IMR-90 (cell line): Measurements from ENCODE around the gene PRSS16. TPM values are rescaled to one million over a fixed set of nuclear protein-coding genes. Genes with fewer than 3 reads are reported as not detected.

Experiments used
- ATAC-seq: fragments of 200-7000 bp; cut with Tn5 transposase; 2 replicates; pipeline ENCODE4 v1.9.1; 2020; ENCODE audit warnings: low read depth, mild to moderate bottlenecking, moderate library complexity
- BruUV-seq: library from RNA; stranded (reverse); fragments of 400-500 nt; replicated peaks from 2 replicates; lab custom pipeline; 2021; lab: Mats Ljungman, UMichigan
- CTCF ChIA-PET: fragments of 300-600 bp; formaldehyde crosslinking; extraction: SDS; loops from one replicate; lab custom pipeline; 2021; ENCODE audit warnings: antibody characterized with exemption; lab: Yijun Ruan, JAX
- POLR2A ChIA-PET: fragments of 300-600 bp; sonication (Branson Sonifier 250); formaldehyde crosslinking; loops from one replicate; lab custom pipeline; 2022; ENCODE audit warnings: antibody characterized with exemption; ENCODE audit not compliant: unreplicated experiment; lab: Charles Lee
- DNase-seq: peaks from one replicate; pipeline ENCODE4 v3.0.0; 2013
- H2AFZ ChIP-seq: replicated peaks from 2 replicates; pipeline ENCODE3; 2013; ENCODE audit warnings: low read length, mild to moderate bottlenecking; ENCODE audit not compliant: poor library complexity
- H2AK5ac ChIP-seq: 2 replicates; pipeline ENCODE4 v1.6.1; 2013; ENCODE audit warnings: low read depth, low read length, inconsistent platforms
- H2AK9ac ChIP-seq: replicated peaks from 2 replicates; pipeline ENCODE3; 2013; ENCODE audit warnings: mild to moderate bottlenecking, low read depth, low read length, moderate library complexity; ENCODE audit not compliant: poor library complexity
- H2BK120ac ChIP-seq: 2 replicates; pipeline ENCODE4 v1.6.1; 2013; ENCODE audit warnings: low read depth, low read length, inconsistent platforms
- H2BK15ac ChIP-seq: 3 replicates; pipeline ENCODE4 v1.6.1; 2013; ENCODE audit warnings: low read depth, low read length, inconsistent platforms
- H2BK20ac ChIP-seq: 2 replicates; pipeline ENCODE4 v1.6.1; 2013; ENCODE audit warnings: low read depth, mild to moderate bottlenecking, inconsistent platforms, low read length, moderate library complexity
- H2BK5ac ChIP-seq: 2 replicates; pipeline ENCODE4 v1.6.1; 2013; ENCODE audit warnings: mild to moderate bottlenecking, low read depth, low read length, inconsistent platforms; ENCODE audit not compliant: poor library complexity, severe bottlenecking
- H3K14ac ChIP-seq: replicated peaks from 2 replicates; pipeline ENCODE4 v1.6.1; 2013; ENCODE audit warnings: low read depth, low read length, inconsistent platforms
- H3K18ac ChIP-seq: 2 replicates; pipeline ENCODE4 v1.6.1; 2013; ENCODE audit warnings: low read depth, low read length, control low read depth
- H3K23ac ChIP-seq: 2 replicates; pipeline ENCODE4 v1.6.1; 2013; ENCODE audit warnings: low read depth, low read length, inconsistent platforms
- H3K27ac ChIP-seq: 2 replicates; pipeline ENCODE4 v1.5.1; 2013; ENCODE audit warnings: mild to moderate bottlenecking, control low read depth, low read length; ENCODE audit not compliant: insufficient read depth
- H3K27me3 ChIP-seq: 2 replicates; pipeline ENCODE4 v1.6.1; 2013; ENCODE audit warnings: low read length; ENCODE audit not compliant: control insufficient read depth, insufficient read depth
- H3K36me3 ChIP-seq: 2 replicates; pipeline ENCODE4 v1.6.1; 2013; ENCODE audit warnings: low read length, mixed read lengths; ENCODE audit not compliant: control insufficient read depth, insufficient read depth
- H3K4ac ChIP-seq: 2 replicates; pipeline ENCODE4 v1.6.1; 2013; ENCODE audit warnings: low read depth, low read length, inconsistent platforms
- H3K4me1 ChIP-seq: 2 replicates; pipeline ENCODE4 v1.6.1; 2013; ENCODE audit warnings: low read length, mixed read lengths; ENCODE audit not compliant: control insufficient read depth, insufficient read depth
- H3K4me2 ChIP-seq: 2 replicates; pipeline ENCODE4 v1.6.1; 2013; ENCODE audit warnings: low read depth, mild to moderate bottlenecking, control low read depth, low read length, moderate library complexity
- H3K4me3 ChIP-seq: 2 replicates; pipeline ENCODE4 v1.5.1; 2013; ENCODE audit warnings: low read depth, mild to moderate bottlenecking, control low read depth, low read length, moderate library complexity; ENCODE audit not compliant: insufficient read depth
- H3K56ac ChIP-seq: 2 replicates; pipeline ENCODE4 v1.6.1; 2013; ENCODE audit warnings: low read length, inconsistent platforms; ENCODE audit not compliant: insufficient read depth; ENCODE audit errors: extremely low read depth
- H3K79me1 ChIP-seq, 2 experiments: 2 replicates each; pipeline ENCODE4 v1.6.1; 2013; ENCODE audit warnings: low read length in 2 of 2, inconsistent platforms in 1 of 2, low read depth in 1 of 2
- H3K9ac ChIP-seq: 2 replicates; pipeline ENCODE4 v1.6.1; 2013; ENCODE audit warnings: low read depth, low read length, control low read depth
- H3K9me1 ChIP-seq: 2 replicates; pipeline ENCODE4 v1.6.1; 2013; ENCODE audit warnings: low read length, inconsistent platforms; ENCODE audit not compliant: insufficient read depth
- H3K9me3 ChIP-seq: 2 replicates; pipeline ENCODE4 v1.6.1; 2013; ENCODE audit warnings: low read length; ENCODE audit not compliant: control insufficient read depth, insufficient read depth
- H4K20me1 ChIP-seq: 2 replicates; pipeline ENCODE4 v1.6.1; 2013; ENCODE audit warnings: low read length, inconsistent platforms; ENCODE audit not compliant: insufficient read depth
- H4K5ac ChIP-seq: 2 replicates; pipeline ENCODE4 v1.6.1; 2013; ENCODE audit warnings: mild to moderate bottlenecking, low read depth, low read length, control low read depth
- H4K8ac ChIP-seq, 2 experiments: 2 replicates each; pipeline ENCODE4 v1.6.1; 2013; ENCODE audit warnings: low read depth in 2 of 2, low read length in 2 of 2, control low read depth in 1 of 2, inconsistent platforms in 1 of 2
- H4K91ac ChIP-seq: 2 replicates; pipeline ENCODE4 v1.6.1; 2013; ENCODE audit warnings: low read depth, low read length, inconsistent platforms; ENCODE audit not compliant: insufficient read depth
- CEBPB ChIP-seq: IDR thresholded peaks from 2 replicates; pipeline ENCODE4 v1.6.1; 2012; ENCODE audit warnings: low read depth, low read length, improper control_type of control experiment
- FOS ChIP-seq: fragments of 150-350 bp; IDR thresholded peaks from 2 replicates; pipeline ENCODE4 v1.6.1; 2016; ENCODE audit warnings: low read depth, low read length
- RAD21 ChIP-seq: IDR thresholded peaks from 2 replicates; pipeline ENCODE4 v1.6.1; 2012; ENCODE audit warnings: low read length, improper control_type of control experiment
- WGBS, 2 experiments: methylation state at CpG; one replicate each; pipeline versions ENCODE4 v1.1.5 to v1.1.7; 2013; ENCODE audit warnings: missing lambda C conversion rate in 2 of 2; ENCODE audit not compliant: insufficient read length in 1 of 2; ENCODE audit errors: extremely low coverage in 2 of 2; 5-methylcytosine and 5-hydroxymethylcytosine counted together
- dilution Hi-C: fragments of 300-500 bp; cut with HindIII; formaldehyde crosslinking; loops from one replicate; pipeline ENCODE4 v1.14.3; 2018; ENCODE audit warnings: low sequenced_read_pairs; ENCODE audit not compliant: unreplicated experiment
- in situ Hi-C: fragments of 300-500 bp; cut with MboI; formaldehyde crosslinking; loops from 3 replicates; pipeline ENCODE4 v1.14.3; 2019; ENCODE audit warnings: low sequenced_read_pairs, inconsistent platforms, mixed read lengths
- intact Hi-C: fragments of 100-400 bp; cut with micrococcal nuclease; formaldehyde crosslinking; loops from 2 replicates; pipeline ENCODE4 v1.10.0; 2022
- polyA plus RNA-seq, 3 experiments: library from polyadenylated mRNA; depleted of rRNA; stranded (reverse); fragments of >200 nt; gene quantifications; 2 replicates each; pipeline ENCODE4 v1.2.3, GENCODE V29; 2012; ENCODE audit warnings: low replicate concordance in 1 of 3
- total RNA-seq: library from RNA; depleted of rRNA; stranded (reverse); fragments of >200 nt; gene quantifications from 2 replicates; pipeline ENCODE4 v1.2.3, GENCODE V29; 2012
- TF ChIP-seq, protein P1 (sequence below): fragments of 150-350 bp; IDR thresholded peaks from 2 replicates; pipeline ENCODE4 v1.6.1; 2017; ENCODE audit warnings: mild to moderate bottlenecking, antibody characterized with exemption, low read length, low read depth

PRSS16 gene
- total and polyA plus RNA-seq, 2 of the 4 experiments (the other 2 are of a cell fraction): 0.39 TPM; not detected in 1

DNA sequence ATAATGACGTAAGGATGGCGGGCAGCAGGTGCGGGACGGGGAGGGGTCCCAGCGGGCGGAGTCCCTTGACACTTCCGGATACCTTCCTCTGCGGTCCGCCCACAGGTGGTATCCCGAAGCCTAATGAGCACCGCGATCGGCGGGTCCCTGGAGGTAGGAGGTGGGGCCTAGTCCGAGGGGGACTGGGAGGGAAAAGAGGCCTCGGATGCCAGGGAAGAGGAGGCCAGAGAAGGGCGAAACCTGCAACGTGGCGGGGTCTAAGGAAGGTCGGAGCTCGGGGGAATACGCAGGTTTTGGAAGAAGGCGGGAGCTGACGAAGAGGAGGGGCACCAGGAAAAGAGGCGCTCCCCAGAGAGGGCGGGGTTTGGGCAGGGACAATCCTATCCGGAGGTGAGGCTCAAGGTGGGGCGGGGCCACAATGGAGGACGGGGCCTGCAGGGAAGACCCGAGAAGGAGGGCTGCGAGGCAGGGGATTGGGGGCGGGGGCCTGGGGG is 3.7 kb downstream of the PRSS16 start:
- WGBS, 2 experiments: 0% methylated on average over 8 of the region's 32 CpGs; no CpG with 5 or more reads in 1 of the 2 experiments
- no TSS peak for BruUV-seq
- POLR2A ChIA-PET: no interaction called here

More for the DNA sequence above, 3.7 kb downstream of the PRSS16 start:
- CTCF ChIA-PET: interaction anchor here (0.6 kb wide), 1 partner anchor 253 kb away, joined by 4 read pairs; no protein-coding TSS in a partner anchor
- dilution Hi-C loops (no loop called here), in situ Hi-C loops (no loop called here), intact Hi-C loops (no loop called here)
- H3K14ac ChIP-seq: no peak overlapping the region
- peak overlapping the region; percentile 55 for H3K4me3 ChIP-seq
- H2BK20ac ChIP-seq: no peak overlapping the region
- no peak overlapping the region for H3K4ac ChIP-seq
- H2AK9ac ChIP-seq: no peak overlapping the region
- H3K4me2 ChIP-seq: peak overlapping the region; percentile 82
- H4K8ac ChIP-seq: no peak overlapping the region
- TF ChIP-seq FOS (no peak), CEBPB (no peak), RAD21 (no peak)
- TF ChIP-seq, protein P1, sequence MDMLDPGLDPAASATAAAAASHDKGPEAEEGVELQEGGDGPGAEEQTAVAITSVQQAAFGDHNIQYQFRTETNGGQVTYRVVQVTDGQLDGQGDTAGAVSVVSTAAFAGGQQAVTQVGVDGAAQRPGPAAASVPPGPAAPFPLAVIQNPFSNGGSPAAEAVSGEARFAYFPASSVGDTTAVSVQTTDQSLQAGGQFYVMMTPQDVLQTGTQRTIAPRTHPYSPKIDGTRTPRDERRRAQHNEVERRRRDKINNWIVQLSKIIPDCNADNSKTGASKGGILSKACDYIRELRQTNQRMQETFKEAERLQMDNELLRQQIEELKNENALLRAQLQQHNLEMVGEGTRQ: no peak
- H3K9me3 ChIP-seq: peaks cover 1% of the 10 kb centered on the region; the same call in 1 of the 2 replicates
- no peak overlapping the region for H3K27ac ChIP-seq
- peak overlapping the region; percentile 90 for H2AFZ ChIP-seq
- peaks cover 52% of the 10 kb centered on the region for H3K27me3 ChIP-seq
- no peak overlapping the region for H2BK15ac ChIP-seq
- H3K36me3 ChIP-seq: no peaks in the 10 kb centered on the region
- no peaks in the 10 kb centered on the region for H3K9me1 ChIP-seq
- H2BK120ac ChIP-seq: no peak overlapping the region
- ATAC-seq: peak; percentile 84
- H2AK5ac ChIP-seq: no peak overlapping the region
- no peak overlapping the region for H3K23ac ChIP-seq
- H3K4me1 ChIP-seq: peaks cover 2% of the 10 kb centered on the region; the same call in 1 of the 2 replicates
- no peaks in the 10 kb centered on the region for H3K79me1 ChIP-seq
- DNase-seq: no peak
- H3K56ac ChIP-seq: no peak overlapping the region
- H3K18ac ChIP-seq: no peak overlapping the region
- no peak overlapping the region for H4K91ac ChIP-seq
- H4K5ac ChIP-seq: no peak overlapping the region
- no peak overlapping the region for H2BK5ac ChIP-seq
- no peak overlapping the region for H3K9ac ChIP-seq
- H4K20me1 ChIP-seq: no peaks in the 10 kb centered on the region
